AG09309 (cell line): ENCODE results near the gene KBTBD13.

Source experiments
- DNase-seq: peaks from one replicate; pipeline ENCODE4 v3.0.0-alpha.2; 2010; ENCODE audit warnings: low read depth
- H3K4me3 ChIP-seq: 2 replicates; pipeline ENCODE4 v1.5.1; 2011; ENCODE audit warnings: mild to moderate bottlenecking, low read depth, low read length, moderate library complexity; ENCODE audit not compliant: control insufficient read depth
- CTCF ChIP-seq: IDR thresholded peaks from 2 replicates; pipeline ENCODE4 v1.5.1; 2011; ENCODE audit warnings: mild to moderate bottlenecking, low read depth, low read length, inconsistent platforms; ENCODE audit not compliant: insufficient read depth, control insufficient read depth; ENCODE audit errors: missing control alignments

The KBTBD13 gene

GRCh38 chr15:65062061-65062460 lies 14.5 kb upstream of the KBTBD13 start:
- no peak for TF ChIP-seq CTCF

GRCh38 chr15:65062726-65063125 lies 13.8 kb upstream of the KBTBD13 start:
- no peak for TF ChIP-seq CTCF
- DNase-seq = no peak
- no peak overlapping the region for H3K4me3 ChIP-seq

More at GRCh38 chr15:65062061-65062460, 14.5 kb upstream of the KBTBD13 start:
- H3K4me3 ChIP-seq = no peak overlapping the region
- no peak for DNase-seq

GRCh38 chr15:65066001-65066634 lies 10.4 kb upstream of the KBTBD13 start:
- DNase-seq = no peak
- no peak overlapping the region for H3K4me3 ChIP-seq
- TF ChIP-seq CTCF = no peak

DNA sequence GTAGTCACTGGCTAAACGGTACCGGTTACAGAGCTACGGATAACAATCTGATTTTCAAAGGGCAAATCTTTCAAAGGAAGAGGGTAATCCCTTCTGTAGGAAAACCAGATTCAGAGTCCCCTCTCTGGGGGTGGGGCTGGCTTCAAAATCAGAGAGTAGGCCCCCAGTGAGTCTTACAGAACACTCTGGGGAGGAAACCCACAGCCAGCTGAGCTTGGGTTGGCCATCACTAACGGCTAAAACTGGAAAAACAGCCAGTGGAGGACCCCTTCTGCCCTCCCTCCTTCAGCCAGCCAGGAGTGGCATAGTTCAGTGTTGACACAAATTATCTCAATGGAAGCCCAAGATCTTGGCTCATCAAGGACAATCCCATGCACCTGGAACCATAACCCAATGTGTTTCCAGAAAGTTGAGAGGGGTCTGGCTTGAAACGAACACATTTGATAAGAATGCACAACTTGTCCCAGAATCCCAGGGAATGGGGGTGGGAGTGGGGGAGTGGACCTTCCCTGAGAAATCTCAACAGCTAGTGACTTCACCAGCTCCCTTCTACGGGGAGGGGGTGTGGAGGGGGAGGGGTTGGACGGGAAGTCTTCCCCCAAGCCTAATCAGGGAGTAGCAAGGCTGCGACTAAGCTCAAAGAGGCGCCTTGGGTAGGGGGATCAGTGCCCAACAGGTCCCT lies 9.8 kb upstream of the KBTBD13 start:
- no peak for DNase-seq
- H3K4me3 ChIP-seq = no peak overlapping the region

GRCh38 chr15:65067317-65067644 lies 9.3 kb upstream of the KBTBD13 start:
- TF ChIP-seq CTCF = no peak
- DNase-seq = no peak
- H3K4me3 ChIP-seq = no peak overlapping the region

More for the DNA sequence above, 9.8 kb upstream of the KBTBD13 start:
- no peak for TF ChIP-seq CTCF

DNA sequence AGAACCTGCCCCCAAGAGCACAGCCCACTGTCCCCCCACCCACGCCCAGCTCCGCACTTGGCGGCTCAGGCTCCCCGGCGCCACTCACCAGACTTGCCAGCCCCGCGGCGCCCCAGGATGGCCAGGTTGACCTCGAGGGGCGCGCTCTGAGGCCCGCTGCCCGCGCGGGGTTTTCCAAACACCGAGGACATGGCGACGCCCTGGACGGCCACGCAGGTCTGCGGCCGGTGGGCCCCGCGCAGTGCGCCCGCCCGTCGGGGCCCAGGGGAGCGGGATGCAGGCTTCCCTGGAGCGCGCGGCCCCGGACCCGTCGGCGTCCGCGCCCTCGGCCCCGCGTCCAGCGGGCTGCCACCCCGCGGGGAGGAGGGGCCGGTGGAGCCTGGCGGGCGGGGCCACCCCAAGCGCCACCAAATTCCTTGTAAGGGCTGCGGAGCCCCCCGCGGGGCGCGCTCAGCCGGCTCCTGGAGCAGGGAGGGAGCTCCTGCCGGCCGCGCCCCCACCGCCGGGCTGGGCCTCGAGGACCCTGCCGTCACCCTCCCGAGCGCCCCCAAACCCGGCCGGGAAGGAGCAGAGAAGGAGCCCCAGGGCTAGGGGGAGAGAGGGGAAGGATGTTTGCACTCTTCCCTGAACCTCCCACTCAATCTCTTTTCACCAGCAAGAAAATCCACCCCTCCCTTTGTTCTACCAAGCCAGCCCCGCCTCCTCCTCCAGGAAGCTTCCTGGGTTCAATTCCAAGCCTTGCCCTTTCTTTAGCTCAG lies 8.7 kb upstream of the KBTBD13 start, which contains the start of gene RASL12:
Gene RASL12 (minus strand): TSS at position 347 of the 758 bp plus-strand sequence. CDS start 156 bp downstream, at position 191.
- TF ChIP-seq CTCF = no peak
- no peak within 1 kb of the TSS for H3K4me3 ChIP-seq
- no peak for DNase-seq
